Peyer's patch (tissue), 4 donors: ENCODE results near the gene SEMA5A.

Source experiments
- CTCF ChIP-seq, 6 experiments: fragments of 450-650 bp in 4 of 6; fragments of 200-600 bp in 2 of 6; sonication (generic) in 1 of 6; IDR thresholded peaks; one replicate each; pipeline ENCODE4 v1.5.1; 2017 to 2019; ENCODE audit warnings: antibody characterized with exemption in 6 of 6, mild to moderate bottlenecking in 3 of 6, moderate library complexity in 1 of 6
- POLR2A ChIP-seq, 2 donors: fragments of 450-650 bp; IDR thresholded peaks; one replicate each; pipeline ENCODE4 v1.5.1; 2017; ENCODE audit warnings: antibody characterized with exemption in 2 of 2, mild to moderate bottlenecking in 2 of 2, moderate library complexity in 2 of 2

GRCh38 chr5:9226016-9226536 is 319.8 kb downstream of the SEMA5A start:
- TF ChIP-seq POLR2A (IDR thresholded peaks at IDR 0.05), result no peak
- no peak for TF ChIP-seq CTCF (IDR thresholded peaks at IDR 0.05)
